Left hindlimb (tissue), 1 donor: ENCODE data around the gene TENM3.
"Not testable (repeated sequence)": the region's sequence is repeated elsewhere in the genome, so short reads cannot be mapped to it uniquely, and the experiment has no call there.

Experiments
- DNase-seq: peaks from one replicate; pipeline ENCODE4 v3.0.0-alpha.2; 2018

Gene TENM3

DNA sequence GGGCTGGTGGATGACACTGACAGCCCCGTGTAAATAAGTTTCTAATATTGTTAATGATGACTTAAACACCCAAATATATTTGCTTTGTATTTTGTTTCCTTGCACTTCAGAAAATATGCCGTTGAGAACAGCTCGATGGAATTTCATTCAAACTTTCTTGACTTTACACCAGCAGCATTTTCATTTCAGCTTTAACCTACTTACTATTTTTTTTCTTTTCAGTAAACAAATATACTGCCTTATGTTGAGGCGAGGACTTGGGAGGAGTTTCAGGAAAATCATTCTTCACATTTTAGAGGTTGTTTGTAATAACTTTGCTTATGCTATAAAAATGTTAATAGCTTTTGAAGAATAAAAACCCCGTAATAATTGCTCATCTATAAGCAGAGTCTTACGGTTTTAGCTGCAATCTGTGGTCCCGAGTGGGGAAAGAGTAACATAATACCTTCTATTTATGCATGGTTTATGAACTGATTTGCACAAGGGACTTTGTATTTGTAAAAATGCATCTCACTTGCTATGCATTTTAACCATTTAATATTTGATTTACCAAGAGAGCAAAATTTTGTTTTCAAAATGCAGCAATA, 14.1 kb upstream of the TENM3 start:
- no peak for DNase-seq

DNA sequence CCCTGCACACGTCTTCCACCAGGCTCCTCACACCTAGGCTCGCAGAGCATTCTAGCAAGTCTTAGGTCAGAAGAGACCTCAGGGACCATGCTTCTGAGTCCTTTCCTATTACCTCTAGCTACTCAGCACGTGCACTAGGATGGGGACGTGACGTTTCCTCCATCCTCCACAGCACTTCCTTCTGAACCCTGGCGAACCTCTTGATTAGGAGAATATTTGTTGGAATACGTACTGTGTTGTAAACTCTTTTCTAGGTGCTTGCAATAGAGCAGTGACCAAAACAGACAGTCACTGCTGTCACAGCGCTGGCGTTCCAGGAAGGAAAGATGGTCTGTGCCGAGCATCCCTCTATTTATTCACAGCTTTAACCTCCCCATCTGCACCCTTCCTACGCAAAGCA, 12.9 kb upstream of the TENM3 start:
- DNase-seq = no peak

DNA sequence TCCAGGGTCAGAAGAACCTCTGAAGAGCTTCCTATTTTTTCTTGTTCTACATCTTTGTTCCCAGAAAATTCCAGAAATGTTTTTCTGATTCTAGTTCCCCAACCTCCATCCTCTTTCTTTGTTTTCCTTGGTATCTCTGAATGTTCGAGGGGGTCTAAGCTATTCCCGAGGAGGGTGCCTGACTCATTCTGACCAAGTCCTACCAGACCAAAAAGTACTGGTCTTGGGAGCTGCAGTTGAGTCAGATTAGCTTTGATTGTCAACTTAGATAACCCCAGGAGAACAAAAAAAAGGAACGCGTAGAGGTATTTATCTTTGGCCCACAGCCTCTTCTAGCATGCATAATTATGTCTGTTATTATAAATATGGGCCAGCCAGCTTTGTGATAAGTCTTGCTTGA, 12.1 kb upstream of the TENM3 start:
- DNase-seq = no peak

DNA sequence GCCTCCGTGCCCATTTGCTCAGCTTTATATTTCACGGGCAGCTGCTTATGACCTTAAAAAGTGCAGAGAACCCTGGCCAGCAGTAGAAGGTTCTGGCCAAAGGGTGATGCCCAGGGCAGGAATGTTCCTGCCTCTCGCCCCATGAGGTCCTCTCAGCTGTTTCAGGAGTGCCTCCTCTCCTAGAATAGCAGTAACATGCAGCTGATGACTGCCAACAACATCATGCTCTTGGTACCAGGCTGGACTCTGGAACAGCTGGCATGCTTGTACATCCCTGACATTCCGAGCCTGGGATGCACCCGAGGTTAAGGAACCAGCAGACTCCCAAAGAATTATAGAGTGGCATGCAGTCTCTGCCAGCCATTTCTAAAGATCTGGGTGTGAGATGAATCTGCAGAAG, 11.7 kb upstream of the TENM3 start:
- peak; percentile 37 for DNase-seq

DNA sequence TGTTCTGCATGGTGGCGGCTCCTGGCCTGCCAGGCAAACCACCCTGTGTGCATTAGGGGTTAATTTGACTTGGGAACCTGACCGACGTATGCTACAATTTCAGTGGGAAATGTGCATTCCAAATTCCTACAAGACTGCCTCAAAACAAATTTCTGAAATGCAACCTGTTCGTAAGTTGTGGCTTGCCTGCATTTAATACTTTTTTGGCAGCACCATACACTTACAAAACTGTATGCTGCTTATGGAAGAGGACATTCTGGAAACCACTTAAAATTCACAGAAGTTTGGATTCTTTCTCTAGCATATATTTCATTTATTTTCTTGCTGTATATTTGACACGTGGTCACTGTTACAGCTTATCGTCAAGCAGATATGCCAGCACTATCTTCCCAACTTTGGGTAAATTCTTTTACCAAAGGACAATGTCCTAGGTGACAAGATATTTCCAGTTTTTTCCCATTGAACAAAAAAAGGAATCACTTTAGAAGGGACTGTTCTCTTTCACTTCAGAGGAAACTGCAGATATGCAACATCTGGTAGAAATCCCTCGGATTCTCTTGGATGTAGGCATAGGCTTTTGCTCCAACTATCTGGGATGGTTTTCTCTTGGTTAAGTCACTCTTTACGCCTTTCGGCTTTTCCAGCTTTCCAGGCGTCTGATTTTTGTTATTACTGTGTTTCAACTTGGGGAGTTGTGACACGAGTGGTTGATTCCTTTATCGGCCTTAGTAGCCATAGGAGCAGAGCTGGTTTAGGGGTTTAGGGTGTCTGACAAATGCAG, 9.7 kb upstream of the TENM3 start:
- no peak for DNase-seq

DNA sequence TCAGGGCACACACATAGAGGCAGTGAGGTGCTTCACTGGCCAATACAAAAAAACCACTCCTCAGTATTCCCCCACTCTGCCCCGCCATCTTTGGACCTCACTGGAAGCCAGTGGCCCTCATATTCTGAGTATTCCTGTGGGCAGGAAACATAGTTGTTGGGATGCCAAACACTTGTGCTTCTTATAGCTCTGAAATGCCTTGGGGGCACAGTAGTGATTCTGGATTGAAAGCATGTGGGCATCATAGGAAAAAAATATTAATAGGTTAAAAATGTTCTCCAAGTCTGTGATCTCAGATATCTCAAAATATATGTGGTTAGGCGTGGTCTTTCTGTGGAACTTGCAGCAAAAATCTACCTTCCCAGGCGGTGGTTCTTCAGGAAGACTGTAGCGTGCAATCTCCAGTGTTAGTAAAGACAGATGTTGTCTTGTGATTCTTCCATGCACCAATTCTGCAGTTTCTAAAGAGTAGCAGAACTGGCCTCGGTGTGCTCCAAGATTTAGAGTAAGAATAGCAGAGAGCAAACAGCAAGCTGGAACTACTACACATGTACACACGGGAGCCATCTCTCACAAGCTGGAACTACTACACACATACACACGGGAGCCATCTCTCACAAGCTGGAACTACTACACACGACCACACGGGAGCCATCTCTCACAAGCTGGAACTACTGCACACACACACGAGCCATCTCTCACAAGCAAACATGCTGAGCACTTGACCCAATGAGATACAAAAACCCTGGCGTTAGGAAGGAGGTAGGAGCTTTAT, 8.0 kb upstream of the TENM3 start:
- DNase-seq = peak; percentile 31

DNA sequence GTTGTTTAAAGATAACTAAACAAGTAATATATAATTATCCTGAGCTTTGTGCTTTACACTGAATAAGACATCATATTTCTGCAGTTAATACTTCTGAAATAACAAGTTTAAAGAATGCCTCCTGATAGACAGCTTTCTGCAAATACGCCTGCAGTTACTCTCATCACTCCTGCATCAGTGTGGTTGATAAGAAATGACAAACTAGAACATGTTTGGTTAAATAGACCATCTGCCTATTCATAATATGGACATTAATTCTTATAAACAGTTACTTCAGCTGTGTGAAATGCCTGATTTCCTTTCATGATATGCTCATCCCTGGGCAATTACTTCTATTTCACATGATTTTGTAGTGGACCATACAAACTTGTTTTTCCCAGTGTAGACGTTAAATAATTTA, 7.0 kb upstream of the TENM3 start:
- no peak for DNase-seq

DNA sequence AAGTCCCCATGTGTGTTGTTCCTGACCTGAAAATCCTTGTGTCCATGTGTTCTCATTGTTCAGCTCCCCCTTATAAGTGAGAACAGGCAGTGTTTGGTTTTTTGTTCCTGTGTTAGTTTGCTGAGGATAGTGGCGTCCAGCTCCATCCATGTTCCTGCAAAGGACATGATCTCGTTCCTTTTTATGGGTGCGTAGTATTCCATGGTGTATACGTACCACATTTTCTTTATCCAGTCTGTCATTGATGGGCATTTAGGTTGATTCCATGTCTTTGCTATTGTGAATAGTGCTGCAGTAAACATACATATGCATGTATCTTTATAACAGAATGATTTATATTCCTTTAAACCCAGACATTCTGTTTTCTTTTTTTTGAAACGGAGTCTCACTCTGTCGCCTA, 6.2 kb upstream of the TENM3 start:
- DNase-seq = not testable (repeated sequence)

DNA sequence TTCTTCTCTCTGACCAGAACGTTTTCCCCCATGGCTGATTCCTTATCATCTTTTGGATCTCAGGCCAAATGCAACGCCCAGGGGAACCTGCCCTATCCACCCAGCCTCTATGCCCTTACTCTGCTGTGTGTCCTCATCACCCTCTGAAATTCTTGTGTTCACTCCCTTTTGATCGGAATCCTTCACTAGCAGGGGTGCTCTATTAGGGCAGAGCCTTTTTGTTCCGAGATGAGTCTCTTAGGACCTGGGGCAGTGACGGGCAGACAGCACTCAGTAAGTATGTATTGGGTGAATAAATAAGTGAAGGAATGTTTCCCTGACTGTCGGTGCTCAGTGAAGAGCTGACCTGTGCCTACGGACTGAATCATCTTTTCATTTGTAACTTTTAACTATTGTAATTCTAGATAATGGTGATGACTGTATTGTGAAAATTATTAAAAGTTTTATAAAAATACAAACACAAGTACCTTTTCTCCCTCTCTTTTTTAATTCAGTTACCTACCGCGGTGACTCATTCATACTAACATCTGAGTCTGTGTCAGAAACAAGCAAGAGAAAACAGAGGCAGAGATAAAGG, 4.8 kb upstream of the TENM3 start:
- DNase-seq = no peak

DNA sequence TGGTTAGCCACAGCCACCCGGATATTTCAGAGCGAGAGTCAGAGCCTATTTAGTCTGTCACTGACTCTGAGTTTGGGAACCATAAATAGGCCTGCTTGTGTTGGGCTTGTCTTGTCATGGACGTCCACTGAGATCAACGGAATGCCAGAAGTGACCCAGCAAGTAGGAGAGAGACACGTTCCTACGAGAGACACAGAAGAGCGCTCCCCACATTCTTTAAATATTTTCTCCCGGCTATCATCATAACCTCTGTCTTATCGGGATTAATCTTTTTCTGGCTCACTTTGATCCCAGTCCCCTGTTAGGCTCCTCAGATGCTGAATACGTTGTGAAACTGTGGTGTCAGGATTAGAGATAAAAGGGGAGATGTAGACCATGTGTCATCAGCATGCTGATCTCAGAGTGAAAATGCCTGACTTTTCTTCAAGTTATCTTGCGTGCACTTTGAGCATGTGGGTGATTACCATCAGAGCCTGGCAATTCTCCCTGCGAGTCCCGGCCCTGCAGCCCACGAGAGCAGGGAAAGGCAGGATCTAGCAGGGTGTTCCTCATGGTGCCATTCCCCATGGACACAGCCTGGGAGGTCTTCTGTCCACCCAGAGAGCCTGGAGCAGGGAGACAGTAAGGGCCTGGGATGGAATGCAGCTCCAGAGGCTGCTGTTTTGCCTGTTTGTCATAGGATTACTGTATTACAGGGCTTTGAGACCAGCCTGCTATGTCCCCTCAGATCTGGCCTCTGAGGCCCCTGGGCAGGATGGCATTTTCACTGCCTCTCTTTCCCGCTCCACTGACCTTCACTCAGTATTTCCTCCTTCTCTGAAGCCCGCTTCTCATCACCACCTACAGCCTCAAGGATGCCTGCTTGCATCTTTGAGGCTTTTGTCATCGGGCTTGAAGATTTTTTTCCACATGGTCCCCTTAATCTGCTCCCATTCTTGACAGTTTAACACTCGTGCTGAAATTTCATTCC, 2.8 kb upstream of the TENM3 start:
- DNase-seq = peak; percentile 34

DNA sequence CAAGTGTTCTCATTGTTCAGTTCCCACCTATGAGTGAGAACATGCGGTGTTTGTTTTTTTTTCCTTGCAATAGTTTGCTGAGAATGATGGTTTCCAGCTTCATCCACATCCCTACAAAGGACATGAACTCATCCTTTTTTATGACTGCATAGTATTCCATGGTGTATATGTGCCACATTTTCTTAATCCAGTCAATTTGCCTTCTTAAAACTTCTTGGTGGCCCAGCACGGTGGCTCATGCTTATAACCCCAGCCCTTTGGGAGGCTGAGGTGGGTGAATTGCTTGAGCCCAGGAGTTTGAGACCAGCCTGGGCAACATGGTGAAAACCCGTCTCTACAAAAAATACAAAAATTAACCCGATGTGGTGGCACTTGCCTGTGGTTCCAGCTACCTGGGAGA, 942 bp upstream of the TENM3 start:
- DNase-seq = not testable (repeated sequence)

DNA sequence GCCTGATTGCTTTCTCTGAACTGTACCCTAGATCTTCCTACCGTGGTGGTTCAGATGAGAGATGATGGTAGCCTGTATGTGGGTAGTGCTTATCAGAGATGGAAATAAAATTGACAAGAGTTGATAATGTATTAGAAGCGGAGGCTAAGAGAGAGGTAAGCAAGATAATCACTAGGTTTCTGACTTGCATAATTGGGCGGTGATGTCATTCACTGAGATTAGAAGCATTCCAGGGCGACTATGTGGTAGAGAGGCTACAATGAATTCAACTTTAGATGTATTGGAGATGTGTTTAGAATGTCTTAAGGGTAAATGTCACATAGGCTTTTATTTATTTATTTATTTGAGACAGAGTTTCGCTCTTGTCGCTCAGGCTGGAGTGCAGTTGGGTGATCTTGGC, 415 bp upstream of the TENM3 start:
- no peak for DNase-seq

DNA sequence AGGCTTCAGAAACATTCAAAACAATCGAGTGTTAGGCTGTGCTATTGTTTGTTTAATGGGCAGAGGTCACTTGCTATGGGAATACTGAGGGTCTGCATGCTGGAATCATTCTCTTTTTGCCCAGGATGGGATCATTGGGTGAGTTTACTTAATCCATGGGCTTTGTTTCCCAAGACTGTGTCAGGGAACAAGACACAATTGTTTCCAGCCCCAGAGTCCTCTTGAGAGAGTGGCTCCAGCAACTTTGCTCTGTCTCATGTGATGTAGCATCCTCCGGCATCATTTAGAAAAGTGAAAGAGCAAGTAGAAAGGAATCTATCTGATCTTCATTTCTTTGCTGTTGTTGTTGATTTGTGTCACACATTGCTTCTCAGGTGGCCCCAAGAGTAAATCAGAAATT, 1.8 kb downstream of the TENM3 start:
- DNase-seq = no peak

DNA sequence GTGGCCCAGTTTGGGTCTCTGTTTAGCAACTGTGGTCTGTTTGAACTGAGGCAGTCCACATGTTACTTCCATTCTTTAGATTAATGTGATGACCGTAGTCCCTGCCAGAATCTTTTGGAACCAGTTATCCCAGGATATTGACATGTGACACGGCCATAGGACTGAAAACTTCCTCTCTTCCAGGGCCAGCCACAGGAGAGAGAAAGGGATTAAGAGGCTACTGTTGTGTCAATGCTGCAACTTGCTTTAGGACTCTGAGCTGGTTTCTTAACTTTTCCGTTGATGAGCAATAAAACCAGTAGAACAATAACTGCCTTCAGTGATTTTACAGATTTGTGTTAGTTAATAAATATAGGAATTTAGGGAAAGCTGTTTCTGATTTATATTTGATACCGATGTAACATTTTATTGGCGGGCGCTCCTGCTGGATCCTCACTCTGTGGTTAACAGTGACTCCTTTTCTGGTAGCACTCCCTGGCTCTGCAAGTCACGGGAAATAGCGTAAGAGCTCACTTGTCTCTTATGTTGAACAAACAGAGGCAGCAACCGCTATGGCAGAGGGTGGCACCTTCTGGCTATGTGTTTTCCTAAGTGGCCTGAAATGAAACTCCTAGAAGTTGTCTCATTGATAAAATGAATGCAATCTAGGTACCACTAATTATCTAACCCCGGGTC, 2.5 kb downstream of the TENM3 start:
- peak; percentile 41 for DNase-seq

DNA sequence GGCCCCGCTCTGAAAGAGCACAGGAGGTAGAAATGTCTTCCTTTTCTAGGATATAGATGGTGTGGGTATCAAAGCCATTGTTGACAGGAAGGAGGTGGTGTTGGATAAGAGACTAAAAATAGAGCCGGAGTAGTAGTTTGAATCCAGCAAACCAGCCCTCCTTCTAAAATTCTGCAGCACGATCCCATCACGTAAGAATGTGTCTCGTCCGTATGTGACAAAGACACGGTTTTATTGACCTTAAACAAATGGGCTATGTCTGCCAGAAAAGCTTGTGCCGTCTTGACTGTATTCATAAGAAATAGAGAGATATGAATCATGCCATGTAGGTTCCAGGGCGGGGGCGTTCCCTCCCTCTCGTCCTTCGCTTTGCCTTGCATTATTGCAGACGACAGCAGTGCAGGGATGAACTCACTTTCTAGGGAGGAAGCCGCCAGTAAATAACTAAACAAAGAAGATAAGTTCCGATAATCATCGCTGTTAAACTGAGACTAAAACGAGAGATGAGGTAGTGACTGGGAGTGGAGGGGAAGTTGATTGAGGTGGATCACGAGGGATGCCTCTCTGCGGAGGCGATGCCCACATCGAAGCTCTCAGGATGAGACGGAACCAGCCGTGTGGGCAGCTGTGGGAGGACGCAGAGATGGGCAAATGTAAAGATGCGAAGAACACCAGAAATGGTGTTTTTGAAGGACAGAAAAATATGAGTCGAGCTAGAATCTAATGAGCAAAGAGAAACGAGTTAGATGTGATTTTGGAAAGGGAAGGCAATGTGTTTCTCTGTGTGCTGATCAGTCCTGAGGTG, 3.4 kb downstream of the TENM3 start:
- DNase-seq = no peak

DNA sequence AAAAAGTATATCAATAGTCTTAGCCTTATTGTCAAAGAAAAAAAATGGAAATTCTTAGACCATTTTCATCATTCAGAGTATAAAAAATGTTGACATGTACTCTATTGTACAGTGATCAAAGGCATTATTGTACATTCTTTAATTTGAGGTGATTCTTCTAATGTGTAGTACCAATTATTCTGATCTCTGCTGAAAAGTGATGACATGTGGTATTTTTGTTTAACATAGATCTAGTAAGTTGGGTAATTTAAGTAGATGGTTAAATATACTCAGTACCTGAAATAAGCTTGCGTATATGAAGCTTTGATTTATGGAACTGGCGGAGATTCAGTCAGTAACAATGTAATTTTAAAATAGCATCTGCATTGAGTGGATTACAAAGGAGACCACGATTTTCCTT, 5.1 kb downstream of the TENM3 start:
- DNase-seq = no peak

DNA sequence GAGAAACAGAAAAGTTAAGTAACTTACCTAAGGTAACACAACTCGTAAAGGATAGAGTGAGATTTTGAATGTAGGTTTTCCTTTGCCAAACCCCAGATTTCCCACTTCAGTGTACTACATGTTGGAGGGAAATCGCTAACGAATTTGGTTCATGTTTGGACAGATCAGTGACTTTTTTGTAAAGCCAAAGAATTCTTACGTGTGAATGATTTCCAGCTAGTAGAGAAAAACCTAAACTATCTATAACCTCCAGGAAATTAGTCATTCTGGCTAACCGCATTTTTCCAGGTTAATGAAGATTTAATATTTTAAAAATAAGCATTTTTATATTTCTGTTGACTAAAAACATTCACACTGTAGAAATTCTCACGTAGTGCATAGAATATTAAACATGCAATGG, 7.2 kb downstream of the TENM3 start:
- DNase-seq = no peak

DNA sequence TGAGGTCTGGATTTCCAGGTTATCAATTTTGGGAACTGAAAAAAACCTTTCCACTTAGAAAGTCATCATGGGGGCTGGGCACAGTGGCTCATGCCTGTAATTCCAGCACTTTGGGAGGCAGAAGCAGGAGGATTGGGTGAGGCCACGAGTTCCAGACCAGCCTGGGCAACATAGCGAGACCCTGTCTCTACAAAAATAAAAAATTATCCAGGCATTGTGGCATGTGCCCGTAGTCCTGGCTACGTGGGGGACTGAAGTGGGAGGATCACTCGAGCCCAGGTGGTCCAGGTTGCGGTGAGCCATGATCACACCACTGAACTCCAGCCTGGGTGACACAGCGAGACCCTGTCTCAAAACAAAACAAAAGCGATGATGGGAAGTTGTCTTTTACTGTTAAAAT, 7.9 kb downstream of the TENM3 start:
- no peak for DNase-seq

DNA sequence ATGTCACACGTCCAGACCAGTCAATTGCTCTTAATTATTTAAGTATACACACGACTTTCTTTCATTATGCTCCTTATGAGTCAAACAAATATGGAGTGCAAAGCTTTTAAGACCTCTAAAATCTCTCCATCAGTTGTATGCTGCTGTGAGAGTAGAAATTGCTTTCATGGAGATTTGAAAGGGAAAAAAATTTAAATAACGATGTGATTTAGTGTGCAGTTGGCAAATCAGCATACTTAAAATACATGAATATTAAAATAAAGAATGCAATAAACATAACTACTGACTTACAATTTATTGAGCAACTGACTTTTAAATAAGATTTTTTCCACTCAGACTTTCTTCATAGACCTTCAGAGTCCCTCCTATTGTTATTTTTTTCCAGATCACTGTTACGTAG, 9.0 kb downstream of the TENM3 start:
- no peak for DNase-seq

DNA sequence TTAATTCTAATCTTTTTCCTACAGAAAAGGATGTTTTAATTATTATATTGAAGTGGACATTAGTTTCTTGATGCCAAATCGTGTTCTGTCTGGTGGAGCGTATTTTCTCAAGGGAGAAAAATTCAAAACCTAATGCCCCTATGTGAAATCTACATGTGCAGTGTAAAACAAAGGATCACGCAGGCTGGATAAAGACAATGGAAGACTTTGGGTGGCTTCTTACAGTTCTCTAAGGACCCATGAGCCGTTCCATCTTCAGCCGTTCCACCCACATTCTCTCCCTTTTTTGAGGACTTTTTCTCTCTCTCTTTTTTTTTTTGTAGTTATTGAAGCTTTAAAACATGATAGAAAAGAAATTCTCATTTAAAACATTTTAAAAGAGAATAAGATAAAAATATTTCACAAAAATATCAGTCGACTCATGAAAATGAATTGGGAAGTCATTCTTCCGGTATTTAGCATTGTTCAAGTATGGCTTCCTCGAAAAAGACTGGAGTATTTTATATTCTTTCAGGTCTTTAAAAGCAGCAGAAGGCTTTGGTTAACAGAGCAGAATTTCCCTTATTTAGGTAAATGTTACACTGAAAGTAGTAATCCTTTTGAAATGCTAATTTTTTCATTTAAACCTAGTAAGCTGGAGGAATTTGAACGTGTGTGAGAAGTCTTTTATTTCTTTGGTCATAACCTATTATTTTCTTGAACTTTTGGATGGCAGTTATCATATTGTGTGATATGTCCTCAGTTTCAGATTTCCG, 11.0 kb downstream of the TENM3 start:
- no peak for DNase-seq
